Measurements from ENCODE around the gene MFRP.

The MFRP gene

DNA sequence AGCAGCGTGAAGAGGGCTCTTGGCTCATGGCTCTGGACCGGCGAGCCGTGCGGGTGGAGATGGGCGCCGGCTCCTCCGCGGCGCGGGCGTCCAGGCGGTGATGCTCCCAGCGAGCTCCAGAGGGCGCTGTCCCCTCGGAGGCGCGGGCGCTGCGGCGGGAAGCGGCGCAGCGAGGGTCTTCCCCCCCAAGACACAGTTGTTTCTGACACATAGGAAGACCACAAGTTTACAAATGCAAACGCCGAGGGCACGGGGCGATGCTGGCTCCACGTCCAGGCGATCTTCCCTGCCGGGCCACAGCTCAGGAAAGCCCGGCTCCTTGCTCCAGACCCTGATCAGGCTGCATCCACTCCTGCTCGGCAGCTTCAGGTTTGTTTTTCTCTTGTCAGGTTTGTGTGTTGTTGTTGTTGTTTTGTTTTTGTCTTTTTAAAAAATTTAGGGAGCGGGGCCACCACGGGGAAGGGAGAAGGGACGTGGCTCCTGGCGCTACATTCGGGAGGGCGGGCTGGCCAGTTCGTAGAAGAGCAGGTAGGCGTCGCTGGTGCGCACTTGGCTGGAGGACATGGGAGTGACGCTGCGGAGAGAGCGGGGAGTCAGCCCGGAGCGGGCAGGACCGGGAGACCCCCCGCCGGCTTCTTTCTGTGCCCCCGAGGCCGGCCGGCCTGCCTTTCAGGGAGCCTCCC, 10.0 kb upstream of the MFRP start:
- peak; percentile 88 for DNase-seq

DNA sequence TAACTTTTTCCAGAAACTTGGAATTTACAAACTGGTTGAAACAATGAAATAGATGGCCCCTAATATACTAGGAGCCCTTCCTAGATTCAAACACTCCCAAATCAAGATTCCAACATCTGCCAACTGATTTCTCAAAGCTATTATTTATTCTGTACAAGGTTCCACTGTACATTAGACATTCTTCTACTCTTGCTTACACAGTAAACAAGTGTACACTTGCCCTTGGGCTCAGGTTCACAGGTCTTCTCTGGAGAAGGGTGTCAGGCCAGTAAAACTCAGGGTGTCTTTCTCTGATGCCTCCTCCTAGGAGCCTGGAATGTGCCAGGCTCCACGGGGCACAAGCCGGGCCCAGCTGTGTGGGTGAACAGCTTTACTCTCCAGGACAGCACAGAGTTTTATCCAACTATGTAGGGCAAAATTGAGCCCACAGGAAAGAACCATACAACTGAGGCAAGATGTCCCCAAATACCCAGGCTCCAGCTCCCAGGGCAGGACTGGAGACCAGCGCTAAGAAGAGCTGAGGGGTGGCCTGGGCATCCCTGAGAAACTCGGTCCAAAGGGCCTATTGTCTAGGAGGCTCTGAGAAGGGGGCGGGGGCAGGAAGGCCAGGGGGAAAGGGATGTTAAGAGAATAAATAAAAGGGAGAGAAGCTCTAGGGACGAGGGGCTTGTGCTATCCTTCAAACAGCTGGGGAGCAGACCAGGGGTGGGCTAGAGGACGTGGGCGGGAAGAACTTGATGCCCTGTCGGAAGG, 8.8 kb upstream of the MFRP start:
- no peak for DNase-seq

DNA sequence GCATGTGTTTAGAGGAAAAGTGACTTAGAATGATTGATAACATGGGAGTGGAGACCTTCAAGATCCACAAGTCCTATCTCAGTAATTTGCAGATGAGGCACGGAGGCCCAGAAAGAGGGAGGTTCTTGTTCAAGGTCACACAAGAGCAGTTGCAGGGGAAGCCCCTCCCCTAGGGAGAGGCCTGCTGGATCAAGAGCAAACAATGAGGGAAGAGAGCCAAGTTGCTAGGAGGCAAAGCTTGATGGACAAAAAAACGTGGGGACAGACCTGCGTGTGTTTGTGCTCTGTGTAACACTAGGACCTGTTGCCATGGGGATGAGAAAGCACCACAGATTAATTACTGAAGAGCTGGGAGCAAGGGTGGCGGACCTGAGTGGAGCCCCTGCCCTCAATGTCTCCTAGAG, 6.4 kb upstream of the MFRP start:
- DNase-seq = no peak

GRCh38 chr11:119351232-119351631, 4.7 kb upstream of the MFRP start:
- no peak for DNase-seq

DNA sequence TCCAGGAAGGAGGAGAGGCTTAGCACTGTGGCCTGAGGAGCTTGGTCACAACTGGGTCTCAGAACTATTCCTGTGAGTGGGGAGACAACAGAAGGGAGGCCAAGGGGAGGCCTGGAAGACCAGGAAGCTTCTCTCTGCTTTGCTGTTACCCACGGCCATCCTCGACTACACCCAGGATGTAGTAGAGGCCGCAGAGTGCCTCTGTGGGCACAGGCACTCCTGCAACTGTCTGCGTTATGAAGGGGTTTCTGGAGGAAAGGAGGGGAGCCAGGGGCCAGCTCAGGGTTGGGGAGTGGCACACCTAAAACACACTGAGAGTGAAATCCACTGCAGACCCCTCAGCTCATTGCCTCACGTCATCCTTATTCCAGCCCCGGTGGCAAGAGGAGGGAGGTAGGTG, 3.8 kb upstream of the MFRP start:
- no peak for DNase-seq

DNA sequence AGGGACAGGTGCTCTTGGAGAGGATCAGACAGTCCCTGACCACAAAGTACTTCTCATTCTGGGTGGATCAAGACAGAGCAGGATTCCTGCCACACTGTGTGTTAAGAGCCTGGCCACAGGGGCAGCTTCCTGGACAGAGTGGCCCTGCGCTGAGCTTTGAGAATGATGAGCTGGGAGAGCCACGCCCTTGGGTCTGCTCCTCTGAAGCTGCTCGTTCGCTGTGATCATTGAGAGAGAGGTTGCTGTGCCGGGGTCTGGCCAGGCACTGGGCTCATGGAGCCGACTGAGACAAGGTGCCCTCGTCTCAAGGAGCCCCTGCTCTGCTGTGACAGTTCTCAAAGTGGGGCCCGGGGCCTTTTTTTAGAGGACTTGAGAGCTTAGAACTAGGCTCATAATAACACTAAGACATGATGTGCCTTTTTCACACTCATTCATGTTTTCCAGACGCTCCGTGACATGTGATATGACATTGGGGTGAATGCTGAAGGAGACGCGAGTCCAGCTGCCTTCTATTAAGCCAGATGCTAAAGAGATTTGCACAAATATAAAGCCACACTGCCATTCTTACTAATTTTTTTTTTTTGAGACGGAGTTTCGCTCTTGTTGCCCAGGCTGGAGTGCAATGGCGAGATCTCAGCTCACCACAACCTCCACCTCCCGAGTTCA, 1.6 kb upstream of the MFRP start:
- DNase-seq = no peak

GRCh38 chr11:119347242-119347641, 737 bp upstream of the MFRP start:
- DNase-seq = no peak

DNA sequence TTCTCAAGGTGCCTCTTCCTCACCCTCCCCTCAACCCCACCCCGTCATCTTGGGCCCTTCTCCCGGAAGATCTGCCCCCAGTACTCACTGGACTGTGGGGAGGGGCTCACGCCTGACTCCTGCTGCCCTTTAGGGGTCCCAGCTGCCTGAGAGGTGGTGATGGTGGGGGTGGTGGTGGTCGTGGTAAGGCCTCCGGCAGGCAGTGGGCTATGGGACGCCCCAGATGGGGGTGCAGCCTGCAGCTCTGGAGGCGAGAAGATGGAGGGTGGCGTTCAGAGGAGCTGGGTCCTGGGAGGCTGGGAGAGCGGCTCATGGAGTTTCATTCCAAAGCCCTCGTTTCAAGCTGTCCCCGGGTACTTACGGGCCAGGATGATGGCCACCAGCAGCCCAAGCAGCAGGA, 820 bp downstream of the MFRP start:
- DNase-seq = no peak

DNA sequence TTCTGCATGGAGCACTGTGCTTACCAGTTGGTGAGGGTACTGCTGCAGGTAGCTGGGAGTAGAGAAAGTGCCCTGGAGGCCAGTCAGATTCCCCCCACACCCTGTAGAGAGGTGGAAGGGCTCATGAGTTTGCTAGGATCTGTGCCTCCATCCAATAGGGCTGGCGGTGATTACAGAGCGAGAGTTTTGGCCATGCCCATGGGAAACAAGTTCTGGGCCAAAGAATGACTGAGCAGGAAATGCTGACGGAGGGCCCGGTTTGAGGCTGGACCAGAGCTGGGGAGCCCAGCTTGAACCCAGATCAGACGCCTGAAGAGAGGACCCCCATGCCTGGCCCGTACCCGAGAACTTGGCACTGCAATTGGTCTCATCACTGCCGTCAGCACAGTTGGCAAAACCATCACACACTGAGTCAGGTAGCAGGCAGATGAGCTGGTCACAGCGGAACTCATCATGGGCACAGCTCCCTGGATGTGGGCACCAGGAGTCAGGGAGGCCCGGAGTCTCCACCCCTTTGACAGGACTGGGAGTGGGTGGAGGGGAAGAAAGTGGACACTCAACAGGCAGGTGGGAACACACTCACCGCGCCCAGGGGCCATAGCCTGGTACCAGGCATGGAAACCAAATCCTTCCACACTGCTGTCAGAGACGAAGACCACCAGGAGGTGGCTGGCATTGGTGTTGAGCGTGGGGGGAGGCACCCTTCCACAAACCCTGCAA, 2.1 kb downstream of the MFRP start:
- no peak for DNase-seq

GRCh38 chr11:119343726-119344125, 2.8 kb downstream of the MFRP start:
- DNase-seq = no peak

- DNase-seq = no peak
These were observed 4.0 kb downstream of the MFRP start for GRCh38 chr11:119342362-119343130.

DNA sequence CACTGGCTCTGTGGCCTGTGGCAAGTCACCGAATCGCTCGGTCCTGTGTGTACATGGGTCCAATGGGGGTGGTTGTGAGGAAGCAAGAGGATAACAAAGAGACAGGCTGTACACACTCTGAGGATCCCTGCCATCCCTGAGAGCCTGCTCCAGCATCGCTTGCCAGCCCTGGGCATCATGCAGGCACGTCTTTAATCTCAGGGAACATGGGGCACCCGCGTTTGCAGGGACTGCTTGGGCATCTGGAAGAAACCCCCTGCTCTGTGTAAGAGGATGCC, 4.5 kb downstream of the MFRP start:
- no peak for DNase-seq

GRCh38 chr11:119341222-119342022, 5.1 kb downstream of the MFRP start:
- DNase-seq = no peak

GRCh38 chr11:119340335-119341221, 5.9 kb downstream of the MFRP start, which contains the start of gene C1QTNF5:
C1QTNF5 (minus strand) TSS chr11:119340883; CDS start chr11:119340397, 486 bp downstream.
- DNase-seq = no peak

DNA sequence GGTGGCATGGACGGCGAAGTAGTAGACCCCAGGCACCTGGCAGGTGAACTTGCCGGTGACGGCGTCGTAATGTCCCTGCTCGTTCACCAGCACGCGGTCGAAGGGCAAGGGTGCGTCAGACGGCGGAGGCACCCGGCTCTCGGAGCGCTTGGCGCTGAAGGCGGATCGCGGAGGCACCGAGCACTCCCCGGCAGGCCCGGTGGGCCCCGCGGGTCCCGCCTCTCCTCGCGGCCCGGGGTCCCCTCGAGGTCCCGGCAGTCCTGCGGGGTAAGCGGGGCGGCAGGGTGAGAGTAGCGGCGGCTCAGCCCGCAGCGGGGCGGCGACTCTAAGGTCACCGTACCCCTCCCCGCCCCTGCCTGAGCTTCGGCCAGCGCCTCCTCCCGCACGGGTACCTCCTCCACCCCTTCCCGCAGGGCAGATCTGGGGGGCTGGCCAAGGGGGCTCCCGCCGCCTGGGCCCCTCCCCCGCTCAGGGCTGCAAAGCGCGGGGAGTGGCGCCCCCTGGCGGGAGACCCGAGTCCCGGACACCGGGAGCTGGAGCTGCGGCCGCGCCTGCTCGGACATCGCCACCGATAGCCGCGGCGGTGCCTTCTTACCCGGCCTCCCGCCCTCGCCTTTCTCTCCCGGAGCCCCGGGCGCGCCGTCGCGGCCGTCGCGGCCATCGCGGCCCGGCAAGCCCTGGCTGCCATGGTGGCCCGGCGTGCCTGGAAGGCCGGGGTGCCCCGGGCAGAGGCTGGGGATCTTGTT, 6.7 kb downstream of the MFRP start:
- peak; percentile 54 for DNase-seq

DNA sequence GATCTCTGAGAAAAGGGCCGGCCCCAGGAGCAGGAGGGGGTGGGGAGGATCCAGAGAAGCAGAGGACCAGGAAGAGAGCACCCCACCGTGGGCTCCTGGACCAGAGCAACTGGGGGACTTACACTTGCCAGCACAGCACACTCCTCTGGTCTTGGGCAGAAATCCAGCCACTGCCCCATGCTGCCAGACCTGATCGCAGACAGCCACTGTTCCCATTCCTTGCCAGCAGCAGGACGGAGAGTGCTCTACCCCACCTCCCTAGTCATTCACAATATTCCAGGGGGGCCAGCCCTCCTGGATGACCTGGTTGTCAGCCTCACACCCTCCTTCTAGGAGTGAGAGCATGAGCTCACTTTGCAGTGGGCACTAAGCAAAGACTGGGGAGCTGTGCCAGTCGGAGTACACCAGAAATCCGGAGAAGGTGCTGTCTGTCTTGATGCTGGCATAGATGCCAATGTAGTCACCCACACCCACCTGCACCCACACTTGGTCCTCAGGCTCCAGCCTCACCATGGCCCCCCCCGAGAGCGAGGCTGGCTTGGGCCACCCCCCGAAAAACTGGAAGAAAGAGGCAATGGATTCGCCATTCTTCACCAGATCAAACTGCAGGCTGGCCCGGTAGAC, 7.4 kb downstream of the MFRP start:
- no peak for DNase-seq

DNA sequence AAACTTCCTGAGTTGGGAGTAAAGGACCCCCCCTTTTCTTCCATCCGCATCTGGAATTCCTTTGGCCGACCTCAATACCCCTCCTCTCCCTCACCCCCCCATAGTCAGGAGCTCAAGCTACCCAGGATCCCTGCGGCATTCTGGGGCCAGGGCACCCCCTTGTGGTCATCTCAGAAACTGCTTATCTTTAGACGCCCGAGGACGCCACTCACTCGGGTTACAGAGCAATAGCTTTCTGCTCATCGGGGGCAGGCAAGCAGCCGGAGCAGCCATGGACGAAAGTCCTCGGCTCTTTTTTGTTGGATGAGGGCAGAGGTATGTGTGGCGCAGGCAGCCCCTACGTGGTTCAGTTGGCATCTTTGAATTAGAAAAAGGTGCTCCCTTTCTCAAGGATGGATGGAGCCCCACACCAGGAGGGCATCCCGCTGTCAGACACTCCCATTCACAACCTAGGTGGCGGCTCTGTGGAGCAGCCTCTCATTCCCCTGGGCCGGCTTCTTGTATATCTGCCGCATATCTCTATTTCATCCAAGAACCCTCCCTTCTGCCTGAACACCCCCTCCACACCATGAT, 8.1 kb downstream of the MFRP start:
- DNase-seq = peak; percentile 85

DNA sequence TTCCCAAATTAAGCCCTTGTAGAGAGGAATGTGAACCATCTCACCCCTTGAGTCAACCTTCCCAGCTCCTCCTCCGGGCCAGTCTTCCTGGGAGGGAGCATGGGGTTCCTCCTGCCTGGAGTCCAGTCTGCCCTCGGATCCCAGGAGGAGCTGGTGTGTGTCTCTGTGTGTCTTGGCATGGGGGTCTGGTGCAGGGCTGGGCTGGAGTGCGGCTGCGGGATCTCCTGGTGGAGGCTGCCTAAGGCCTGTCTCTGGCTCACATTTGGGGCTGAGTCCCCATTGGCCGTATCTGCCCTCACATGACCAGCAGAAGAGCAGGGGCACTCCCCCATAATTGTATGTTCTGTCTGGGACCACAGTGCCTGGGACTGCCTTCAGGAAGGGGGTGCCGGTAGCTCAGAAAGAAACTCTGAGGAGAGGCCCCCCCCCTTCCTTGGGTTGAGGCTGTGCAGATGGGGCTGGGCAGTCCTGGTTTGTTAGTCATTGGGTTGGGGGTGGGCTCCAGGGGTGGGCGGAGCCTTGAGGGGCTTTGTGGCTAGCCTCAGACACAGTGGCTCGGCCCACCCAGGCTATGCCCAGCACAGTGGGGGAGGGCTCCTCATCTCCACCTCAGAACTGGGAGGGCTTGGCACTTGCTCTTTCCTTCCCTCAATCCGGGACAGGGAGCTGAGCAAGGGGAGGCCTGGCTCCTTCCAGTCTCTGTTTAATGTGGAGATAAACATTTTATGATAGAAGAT, 8.8 kb downstream of the MFRP start:
- DNase-seq = no peak

Measured in hematopoietic multipotent progenitor cell treated with erythropoietin and hydrocortisone succinate and interleukin-3 and kit ligand, for 6 days (in vitro differentiated cells).